A549 (cell line): Measurements from ENCODE around the gene HCLS1.

ENCODE experiments used
- CBX8 ChIP-seq: fragments of 200-600 bp; sonication (generic); IDR thresholded peaks from 2 replicates; pipeline ENCODE4 v1.6.1; 2016
- POLR2A ChIP-seq: IDR thresholded peaks from 2 replicates; pipeline ENCODE4 v1.6.1; 2012; ENCODE audit warnings: mild to moderate bottlenecking, low read length
- SMC3 ChIP-seq: fragments of >200 bp; sonication (Bioruptor Twin); formaldehyde crosslinking; IDR thresholded peaks from 3 replicates; pipeline ENCODE4 v1.6.1; 2018; ENCODE audit warnings: inconsistent platforms
- SREBF2 ChIP-seq: fragments of 450-650 bp; IDR thresholded peaks from 2 replicates; pipeline ENCODE4 v1.6.1; 2014; ENCODE audit warnings: mild to moderate bottlenecking, moderate library complexity
- TF ChIP-seq, protein P1 (sequence below): fragments of >200 bp; sonication (Bioruptor Twin); formaldehyde crosslinking; IDR thresholded peaks from 3 replicates; pipeline ENCODE4 v1.5.1; 2016

DNA sequence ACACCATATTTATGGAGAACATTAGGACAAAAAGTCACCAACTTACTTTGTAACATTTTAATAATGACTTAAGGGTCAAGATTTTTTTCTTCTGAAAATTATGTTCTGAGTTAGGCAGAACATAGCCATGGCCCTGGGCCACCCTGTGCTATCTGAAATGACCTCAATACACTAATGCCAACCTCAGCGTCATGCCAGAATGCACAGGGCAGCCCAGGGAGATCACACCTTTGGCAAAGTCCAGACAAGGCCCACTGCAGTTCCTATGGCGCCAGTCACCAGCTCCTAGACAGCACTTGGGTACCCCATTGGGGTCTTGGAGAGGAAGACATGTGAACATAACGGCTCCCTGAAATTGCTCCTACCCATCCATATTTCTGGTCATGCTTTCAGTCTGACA is 33.1 kb downstream of the HCLS1 start:
- TF ChIP-seq CBX8 = no peak
- no peak for TF ChIP-seq SMC3
- TF ChIP-seq SREBF2 = no peak
- TF ChIP-seq, protein P1, sequence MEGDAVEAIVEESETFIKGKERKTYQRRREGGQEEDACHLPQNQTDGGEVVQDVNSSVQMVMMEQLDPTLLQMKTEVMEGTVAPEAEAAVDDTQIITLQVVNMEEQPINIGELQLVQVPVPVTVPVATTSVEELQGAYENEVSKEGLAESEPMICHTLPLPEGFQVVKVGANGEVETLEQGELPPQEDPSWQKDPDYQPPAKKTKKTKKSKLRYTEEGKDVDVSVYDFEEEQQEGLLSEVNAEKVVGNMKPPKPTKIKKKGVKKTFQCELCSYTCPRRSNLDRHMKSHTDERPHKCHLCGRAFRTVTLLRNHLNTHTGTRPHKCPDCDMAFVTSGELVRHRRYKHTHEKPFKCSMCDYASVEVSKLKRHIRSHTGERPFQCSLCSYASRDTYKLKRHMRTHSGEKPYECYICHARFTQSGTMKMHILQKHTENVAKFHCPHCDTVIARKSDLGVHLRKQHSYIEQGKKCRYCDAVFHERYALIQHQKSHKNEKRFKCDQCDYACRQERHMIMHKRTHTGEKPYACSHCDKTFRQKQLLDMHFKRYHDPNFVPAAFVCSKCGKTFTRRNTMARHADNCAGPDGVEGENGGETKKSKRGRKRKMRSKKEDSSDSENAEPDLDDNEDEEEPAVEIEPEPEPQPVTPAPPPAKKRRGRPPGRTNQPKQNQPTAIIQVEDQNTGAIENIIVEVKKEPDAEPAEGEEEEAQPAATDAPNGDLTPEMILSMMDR = no peak
- TF ChIP-seq POLR2A = no peak
